HG02884 (cell line): ENCODE measurements around the gene APOBR.
"Not testable (repeated sequence)": the region's sequence is repeated elsewhere in the genome, so short reads cannot be mapped to it uniquely, and the experiment has no call there.

Source experiments
- ATAC-seq: cut with Tn5 transposase; IDR thresholded peaks from one replicate; pipeline ENCODE4 v1.9.1; 2021; ENCODE audit warnings: mild to moderate bottlenecking, moderate library complexity; ENCODE audit not compliant: unreplicated experiment

The APOBR gene

GRCh38 chr16:28494121-28494851 lies at the start of gene APOBR:
Gene APOBR (plus strand): TSS chr16:28494643. CDS start chr16:28494682, 39 bp downstream.
- ATAC-seq: no peak

GRCh38 chr16:28446388-28446787 lies 48.1 kb upstream of the APOBR start:
- ATAC-seq: not testable (repeated sequence)

- ATAC-seq: not testable (repeated sequence)
These were observed 47.4 kb upstream of the APOBR start for GRCh38 chr16:28447081-28447480.

GRCh38 chr16:28473714-28474265 lies 20.7 kb upstream of the APOBR start:
- ATAC-seq: no peak

- ATAC-seq: no peak
These were observed 19.2 kb upstream of the APOBR start for GRCh38 chr16:28475221-28475620.

GRCh38 chr16:28477311-28477920 lies 17.0 kb upstream of the APOBR start:
- ATAC-seq: no peak

- no peak for ATAC-seq
These were observed 15.8 kb upstream of the APOBR start for GRCh38 chr16:28478506-28479180.

GRCh38 chr16:28482026-28482425 lies 12.4 kb upstream of the APOBR start:
- no peak for ATAC-seq

- ATAC-seq: not testable (repeated sequence)
These were observed 11.1 kb upstream of the APOBR start for GRCh38 chr16:28483361-28483760.

- ATAC-seq: no peak
These were observed 8.2 kb upstream of the APOBR start for GRCh38 chr16:28486266-28486665.

- peak; percentile 10 for ATAC-seq
These were observed 3.0 kb upstream of the APOBR start for GRCh38 chr16:28491230-28491969.

GRCh38 chr16:28491970-28492474 lies 2.4 kb upstream of the APOBR start, which contains the start of gene CLN3:
Gene CLN3 (minus strand): TSS chr16:28492074. CDS start chr16:28491759, 315 bp downstream.
- peak; percentile 66 for ATAC-seq

- ATAC-seq: no peak
These were observed 1.9 kb upstream of the APOBR start for GRCh38 chr16:28492511-28492910.

GRCh38 chr16:28495098-28495793 lies 803 bp downstream of the APOBR start:
- no peak for ATAC-seq

GRCh38 chr16:28495795-28496749 lies 1.6 kb downstream of the APOBR start:
- no peak for ATAC-seq

GRCh38 chr16:28496844-28497243 lies 2.4 kb downstream of the APOBR start:
- ATAC-seq: no peak

GRCh38 chr16:28497386-28497785 lies 2.9 kb downstream of the APOBR start:
- no peak for ATAC-seq

- no peak for ATAC-seq
These were observed 3.6 kb downstream of the APOBR start for GRCh38 chr16:28497861-28498599.
